BJ (cell line): ENCODE results near the gene HOXC5. TPM values are rescaled to one million over a fixed set of nuclear protein-coding genes. Genes with fewer than 3 reads are reported as not detected.

Experiments
- CTCF ChIA-PET: fragments of 350-600 bp; formaldehyde crosslinking; extraction: SDS; loops from one replicate; lab custom pipeline; 2021; ENCODE audit warnings: antibody characterized with exemption, inconsistent platforms; lab: Yijun Ruan, JAX
- POLR2A ChIA-PET: fragments of 300-600 bp; sonication (Branson Sonifier 250); formaldehyde crosslinking; extraction: SDS; loops from one replicate; lab custom pipeline; 2021; ENCODE audit warnings: antibody characterized with exemption; lab: Charles Lee
- DNase-seq: peaks from one replicate; pipeline ENCODE4 v3.0.0-alpha.2; 2011; ENCODE audit warnings: low read depth
- H3K27me3 ChIP-seq: 2 replicates; pipeline ENCODE4 v1.6.0; 2011; ENCODE audit warnings: low read length; ENCODE audit not compliant: control insufficient read depth, insufficient read depth
- H3K36me3 ChIP-seq: 2 replicates; pipeline ENCODE4 v1.5.1; 2011; ENCODE audit warnings: low read length; ENCODE audit not compliant: control insufficient read depth, insufficient read depth
- H3K4me3 ChIP-seq: 2 replicates; pipeline ENCODE4 v1.5.1; 2011; ENCODE audit warnings: low read depth, mild to moderate bottlenecking, control low read depth, low read length
- CTCF ChIP-seq: IDR thresholded peaks from 2 replicates; pipeline ENCODE4 v1.5.1; 2011; ENCODE audit warnings: low read depth, mild to moderate bottlenecking, control low read depth, inconsistent platforms, low read length, moderate library complexity; ENCODE audit not compliant: insufficient read depth
- polyA plus RNA-seq: library from polyadenylated mRNA; depleted of rRNA; stranded (reverse); fragments of >200 nt; gene quantifications from 2 replicates; pipeline ENCODE4 v1.2.3, GENCODE V29; 2011; rRNA removed
- small RNA-seq: library from RNA; depleted of rRNA; stranded (forward); fragments of <200 nt; gene quantifications from one replicate; pipeline ENCODE3, GENCODE V24; 2012; ENCODE audit warnings: low replicate concordance, low read depth; ENCODE audit not compliant: insufficient read length

Gene HOXC5
- polyA plus RNA-seq, 1 experiment = not detected

- CTCF ChIA-PET = no interaction called here
- H3K4me3 ChIP-seq = no peak overlapping the region
Observed at GRCh38 chr12:54082397-54082892, 49.6 kb downstream of the HOXC5 start.

More at GRCh38 chr12:54082397-54082892, 49.6 kb downstream of the HOXC5 start:
- POLR2A ChIA-PET = no interaction called here
- Histone ChIP-seq H3K36me3 (no peaks in the 10 kb centered on the region), H3K27me3 (peaks cover 11% of the 10 kb centered on the region)
- DNase-seq = no peak
- TF ChIP-seq CTCF = no peak

Small RNAs within 50 kb of the gene (small RNA-seq; reads per million reads assigned to genes)
- gene HOXC5 (not detected), gene MIR196A2 (0.84 reads per million), gene MIR615 (144 reads per million, percentile 92 among the genes with 10 or more reads in this experiment)

Other genes starting within 250 kb of the HOXC5 start
- 1.0 and 1.1 TPM in 2 replicates for gene HOXC13, start 94.2 kb upstream of the HOXC5 start, polyA plus RNA-seq
- 0.05 and 0.06 TPM in 2 replicates for gene HOXC12, start 78.1 kb upstream of the HOXC5 start, polyA plus RNA-seq
- gene HOXC11, start 59.9 kb upstream of the HOXC5 start, polyA plus RNA-seq = 3.2 and 4.9 TPM in 2 replicates
- gene HOTAIR, start 58.1 kb upstream of the HOXC5 start, polyA plus RNA-seq = 11.4 and 18.9 TPM in 2 replicates
- gene HOXC10, start 47.9 kb upstream of the HOXC5 start, polyA plus RNA-seq = 13.9 and 14.9 TPM in 2 replicates
- gene HOXC9, start 32.9 kb upstream of the HOXC5 start, polyA plus RNA-seq = 1.2 and 1.8 TPM in 2 replicates
- 1.6 and 1.8 TPM in 2 replicates for gene HOXC8, start 24.1 kb upstream of the HOXC5 start, polyA plus RNA-seq
- 4.5 and 5.9 TPM in 2 replicates for gene HOXC6, start 4.6 kb upstream of the HOXC5 start, polyA plus RNA-seq
- 0.69 and 0.93 TPM in 2 replicates for gene HOXC4, start 20.8 kb downstream of the HOXC5 start, polyA plus RNA-seq
- 29.8 and 43.7 TPM in 2 replicates for gene SMUG1, start 155.9 kb downstream of the HOXC5 start, polyA plus RNA-seq
- 14.3 and 33.2 TPM in 2 replicates for gene CBX5, start 247.1 kb downstream of the HOXC5 start, polyA plus RNA-seq
- 466 and 569 TPM in 2 replicates for gene HNRNPA1, start 247.7 kb downstream of the HOXC5 start, polyA plus RNA-seq